ENCODE results near the gene FBXL16. TPM values are rescaled to one million over a fixed set of nuclear protein-coding genes. Genes with fewer than 3 reads are reported as not detected.

Gene FBXL16
- total and polyA plus RNA-seq, 2 of the 13 experiments (the other 11 are each of a cell fraction or from before 2014, with no cell fraction given), result 0.22 to 2.0 TPM

DNA sequence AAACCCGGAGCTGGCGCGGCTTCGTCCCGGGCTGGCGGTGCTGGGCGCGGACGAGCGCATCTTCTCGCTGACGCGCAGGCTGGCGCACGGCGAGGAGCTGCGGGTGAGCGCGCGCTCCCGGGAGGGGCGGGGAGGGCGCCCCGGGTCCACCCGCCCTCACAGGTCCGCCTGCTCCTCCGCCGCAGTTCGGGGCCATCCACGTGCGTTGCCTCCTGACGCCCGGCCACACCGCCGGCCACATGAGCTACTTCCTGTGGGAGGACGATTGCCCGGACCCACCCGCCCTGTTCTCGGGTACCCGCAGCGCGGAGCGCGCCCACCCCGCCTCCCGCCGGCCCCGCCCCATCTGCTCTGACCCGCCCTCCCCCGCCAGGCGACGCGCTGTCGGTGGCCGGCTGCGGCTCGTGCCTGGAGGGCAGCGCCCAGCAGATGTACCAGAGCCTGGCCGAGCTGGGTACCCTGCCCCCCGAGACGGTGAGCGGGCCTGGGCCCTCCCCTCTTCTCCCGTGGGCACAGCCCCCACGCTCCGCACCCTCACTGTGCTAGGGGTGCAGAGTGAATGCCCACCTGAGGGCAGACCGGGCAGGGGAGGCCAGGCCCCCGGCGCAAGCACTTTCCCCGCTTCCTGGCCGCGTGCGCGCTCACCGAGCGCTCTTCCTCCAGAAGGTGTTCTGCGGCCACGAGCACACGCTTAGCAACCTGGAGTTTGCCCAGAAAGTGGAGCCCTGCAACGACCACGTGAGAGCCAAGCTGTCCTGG, 22.7 kb upstream of the FBXL16 start (continued):
- TF ChIP-seq MXI1 (IDR thresholded peaks at IDR 0.05; ENCODE audit: borderline replicate concordance, low read depth, low read length), result 0 out of 3 replicates have a peak, but pooled peaks have one; percentile 23
- TF ChIP-seq NPAS2 (CRISPR knock-in tag; IDR thresholded peaks at IDR 0.05; ENCODE audit: borderline replicate concordance), result no peak
- TF ChIP-seq, protein P1, sequence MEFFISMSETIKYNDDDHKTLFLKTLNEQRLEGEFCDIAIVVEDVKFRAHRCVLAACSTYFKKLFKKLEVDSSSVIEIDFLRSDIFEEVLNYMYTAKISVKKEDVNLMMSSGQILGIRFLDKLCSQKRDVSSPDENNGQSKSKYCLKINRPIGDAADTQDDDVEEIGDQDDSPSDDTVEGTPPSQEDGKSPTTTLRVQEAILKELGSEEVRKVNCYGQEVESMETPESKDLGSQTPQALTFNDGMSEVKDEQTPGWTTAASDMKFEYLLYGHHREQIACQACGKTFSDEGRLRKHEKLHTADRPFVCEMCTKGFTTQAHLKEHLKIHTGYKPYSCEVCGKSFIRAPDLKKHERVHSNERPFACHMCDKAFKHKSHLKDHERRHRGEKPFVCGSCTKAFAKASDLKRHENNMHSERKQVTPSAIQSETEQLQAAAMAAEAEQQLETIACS (CRISPR knock-in tag; IDR thresholded peaks at IDR 0.05), result peak; percentile 74
- no peak for TF ChIP-seq STAG1 (CRISPR knock-in tag; IDR thresholded peaks at IDR 0.05)
- no peak for TF ChIP-seq ZFP36L1 (CRISPR knock-in tag; IDR thresholded peaks at IDR 0.05)
- 0 out of 2 replicates have a peak, but pooled peaks have one; percentile 14 for TF ChIP-seq ZSCAN21 (CRISPR knock-in tag; IDR thresholded peaks at IDR 0.05; ENCODE audit: borderline replicate concordance)
- TF ChIP-seq AKAP8 (CRISPR knock-in tag; IDR thresholded peaks at IDR 0.05), result peak; percentile 82
- TF ChIP-seq POGZ (CRISPR knock-in tag; IDR thresholded peaks at IDR 0.05), result no peak
- no peak for TF ChIP-seq DPF2 (CRISPR knock-in tag; IDR thresholded peaks at IDR 0.05; ENCODE audit: borderline replicate concordance, low read depth)
- TF ChIP-seq, protein P2, sequence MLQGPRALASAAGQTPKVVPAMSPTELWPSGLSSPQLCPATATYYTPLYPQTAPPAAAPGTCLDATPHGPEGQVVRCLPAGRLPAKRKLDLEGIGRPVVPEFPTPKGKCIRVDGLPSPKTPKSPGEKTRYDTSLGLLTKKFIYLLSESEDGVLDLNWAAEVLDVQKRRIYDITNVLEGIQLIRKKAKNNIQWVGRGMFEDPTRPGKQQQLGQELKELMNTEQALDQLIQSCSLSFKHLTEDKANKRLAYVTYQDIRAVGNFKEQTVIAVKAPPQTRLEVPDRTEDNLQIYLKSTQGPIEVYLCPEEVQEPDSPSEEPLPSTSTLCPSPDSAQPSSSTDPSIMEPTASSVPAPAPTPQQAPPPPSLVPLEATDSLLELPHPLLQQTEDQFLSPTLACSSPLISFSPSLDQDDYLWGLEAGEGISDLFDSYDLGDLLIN (CRISPR knock-in tag; IDR thresholded peaks at IDR 0.05; ENCODE audit: borderline replicate concordance), result no peak
- no peak for TF ChIP-seq REXO4 (CRISPR knock-in tag; IDR thresholded peaks at IDR 0.05; ENCODE audit: borderline replicate concordance)
- TF ChIP-seq MYC (CRISPR knock-in tag; IDR thresholded peaks at IDR 0.05; ENCODE audit: borderline replicate concordance), result peak; percentile 50; the same call in 1 of the 2 replicates
- no peak for TF ChIP-seq ZNF3 (CRISPR knock-in tag; IDR thresholded peaks at IDR 0.05)
- no peak for TF ChIP-seq ZNF260 (CRISPR knock-in tag; IDR thresholded peaks at IDR 0.05; ENCODE audit: borderline replicate concordance, low read depth)
- TF ChIP-seq, protein P3, sequence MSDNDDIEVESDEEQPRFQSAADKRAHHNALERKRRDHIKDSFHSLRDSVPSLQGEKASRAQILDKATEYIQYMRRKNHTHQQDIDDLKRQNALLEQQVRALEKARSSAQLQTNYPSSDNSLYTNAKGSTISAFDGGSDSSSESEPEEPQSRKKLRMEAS (IDR thresholded peaks at IDR 0.05), result peak; percentile 62
- TF ChIP-seq TBX2 (CRISPR knock-in tag; IDR thresholded peaks at IDR 0.05; ENCODE audit: borderline replicate concordance), result peak; percentile 16; the same call in 1 of the 2 replicates
- peak; percentile 70 for TF ChIP-seq GABPB1 (CRISPR knock-in tag; IDR thresholded peaks at IDR 0.05)
- TF ChIP-seq, protein P4, sequence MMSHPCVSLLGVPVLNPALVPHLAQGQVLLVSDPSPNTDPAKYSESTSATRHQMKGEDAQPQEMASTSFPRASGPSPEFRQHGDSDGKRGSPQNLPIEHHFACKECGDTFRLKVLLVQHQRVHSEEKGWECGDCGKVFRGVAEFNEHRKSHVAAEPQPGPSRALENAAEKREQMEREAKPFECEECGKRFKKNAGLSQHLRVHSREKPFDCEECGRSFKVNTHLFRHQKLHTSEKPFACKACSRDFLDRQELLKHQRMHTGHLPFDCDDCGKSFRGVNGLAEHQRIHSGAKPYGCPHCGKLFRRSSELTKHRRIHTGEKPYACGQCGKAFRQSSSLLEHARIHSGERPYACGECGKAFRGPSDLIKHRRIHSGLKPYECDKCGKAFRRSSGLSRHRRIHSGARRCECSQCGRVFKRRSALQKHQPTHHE (CRISPR knock-in tag; IDR thresholded peaks at IDR 0.05; ENCODE audit: borderline replicate concordance), result no peak
- TF ChIP-seq IKZF1 (IDR thresholded peaks at IDR 0.05), result no peak
- no peak for TF ChIP-seq SP1 (IDR thresholded peaks at IDR 0.05)
- TF ChIP-seq SP1 (CRISPR knock-in tag; IDR thresholded peaks at IDR 0.05), result no peak
